Peyer's patch (tissue), 4 donors: ENCODE data around the gene CATSPERZ.

Experiments
- CTCF ChIP-seq, 6 experiments: fragments of 450-650 bp in 4 of 6; fragments of 200-600 bp in 2 of 6; sonication (generic) in 1 of 6; IDR thresholded peaks; one replicate each; pipeline ENCODE4 v1.5.1; 2017 to 2019; ENCODE audit warnings: antibody characterized with exemption in 6 of 6, mild to moderate bottlenecking in 3 of 6, moderate library complexity in 1 of 6
- POLR2A ChIP-seq, 2 donors: fragments of 450-650 bp; IDR thresholded peaks; one replicate each; pipeline ENCODE4 v1.5.1; 2017; ENCODE audit warnings: antibody characterized with exemption in 2 of 2, mild to moderate bottlenecking in 2 of 2, moderate library complexity in 2 of 2

- TF ChIP-seq CTCF (IDR thresholded peaks at IDR 0.05) (peak; percentile 88 to 98 (median 94)), POLR2A (IDR thresholded peaks at IDR 0.05) (peak; percentile 27 to 44)
Observed at GRCh38 chr11:64304316-64305072, 4.3 kb downstream of the CATSPERZ start.
